ENCODE data around the gene DNPEP.
A peak's percentile ranks its signal among the peaks of the same experiment; 100 is the strongest.

DNPEP gene

DNA sequence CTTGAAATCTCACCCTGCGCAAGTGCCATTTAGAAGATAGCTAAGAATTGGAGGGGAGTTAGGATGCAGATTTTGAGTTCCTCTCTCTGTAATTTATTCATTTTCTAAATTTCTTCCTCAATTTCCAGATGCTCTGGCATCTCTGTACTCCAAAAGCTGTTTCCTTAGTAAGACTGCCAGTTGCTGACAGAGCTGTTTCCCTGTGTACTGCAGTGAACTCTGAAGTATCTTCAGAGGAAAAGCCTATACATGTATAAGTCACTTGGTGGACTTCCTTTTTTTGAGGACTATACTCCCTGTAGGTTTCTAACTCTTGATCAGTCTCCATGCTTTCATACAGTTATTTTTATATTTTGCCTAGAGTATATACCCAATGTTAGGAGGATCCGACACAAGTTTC is 53.6 kb downstream of the DNPEP start:
- ATAC-seq (ENCODE audit: low read depth) (no peak), DNase-seq (ENCODE audit: low spot score) (no peak)
- H3K27me3 ChIP-seq (ENCODE audit: insufficient read depth, poor library complexity, severe bottlenecking), result peaks cover 39% of the 10 kb centered on the region
- H3K36me3 ChIP-seq (ENCODE audit: low read depth), result no peaks in the 10 kb centered on the region
- no peak overlapping the region for H3K27ac ChIP-seq (ENCODE audit: poor library complexity, severe bottlenecking)
- TF ChIP-seq, protein P1, sequence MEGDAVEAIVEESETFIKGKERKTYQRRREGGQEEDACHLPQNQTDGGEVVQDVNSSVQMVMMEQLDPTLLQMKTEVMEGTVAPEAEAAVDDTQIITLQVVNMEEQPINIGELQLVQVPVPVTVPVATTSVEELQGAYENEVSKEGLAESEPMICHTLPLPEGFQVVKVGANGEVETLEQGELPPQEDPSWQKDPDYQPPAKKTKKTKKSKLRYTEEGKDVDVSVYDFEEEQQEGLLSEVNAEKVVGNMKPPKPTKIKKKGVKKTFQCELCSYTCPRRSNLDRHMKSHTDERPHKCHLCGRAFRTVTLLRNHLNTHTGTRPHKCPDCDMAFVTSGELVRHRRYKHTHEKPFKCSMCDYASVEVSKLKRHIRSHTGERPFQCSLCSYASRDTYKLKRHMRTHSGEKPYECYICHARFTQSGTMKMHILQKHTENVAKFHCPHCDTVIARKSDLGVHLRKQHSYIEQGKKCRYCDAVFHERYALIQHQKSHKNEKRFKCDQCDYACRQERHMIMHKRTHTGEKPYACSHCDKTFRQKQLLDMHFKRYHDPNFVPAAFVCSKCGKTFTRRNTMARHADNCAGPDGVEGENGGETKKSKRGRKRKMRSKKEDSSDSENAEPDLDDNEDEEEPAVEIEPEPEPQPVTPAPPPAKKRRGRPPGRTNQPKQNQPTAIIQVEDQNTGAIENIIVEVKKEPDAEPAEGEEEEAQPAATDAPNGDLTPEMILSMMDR (IDR thresholded peaks at IDR 0.05; ENCODE audit: poor library complexity, severe bottlenecking), result no peak
- H3K4me3 ChIP-seq (ENCODE audit: severe bottlenecking), result no peak overlapping the region
- H3K4me1 ChIP-seq (ENCODE audit: insufficient read depth, poor library complexity, severe bottlenecking), result no peaks in the 10 kb centered on the region
- H3K9me3 ChIP-seq (ENCODE audit: severe bottlenecking), result no peaks in the 10 kb centered on the region

DNA sequence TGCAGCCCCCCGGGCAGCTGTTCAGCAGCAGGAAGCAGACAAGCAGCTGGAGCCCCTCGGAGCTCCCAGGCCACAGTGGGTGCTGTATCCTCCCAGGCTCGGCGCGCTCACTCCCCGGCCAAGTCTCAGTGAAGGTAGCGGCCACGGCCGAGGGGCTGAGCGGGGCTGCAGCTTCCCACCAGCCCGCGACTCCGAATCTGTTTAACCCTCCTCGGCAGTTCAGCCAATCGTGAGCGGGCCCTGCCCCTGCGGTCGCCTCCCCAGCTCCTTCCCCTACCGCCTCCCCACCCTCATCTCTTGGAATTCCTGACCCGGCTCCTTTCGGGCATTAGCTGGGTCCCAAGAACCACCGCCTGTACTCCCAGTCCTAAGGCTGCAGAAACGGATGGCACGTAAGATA is 55.2 kb downstream of the DNPEP start, which contains the start of gene RESP18:
RESP18 (minus strand) TSS at position 203 of the 400 bp plus-strand sequence.
- H3K4me1 ChIP-seq (ENCODE audit: insufficient read depth, poor library complexity, severe bottlenecking), result no peaks in the 10 kb centered on the region
- no peaks in the 10 kb centered on the region for H3K36me3 ChIP-seq (ENCODE audit: low read depth)
- peaks cover 41% of the 10 kb centered on the region for H3K27me3 ChIP-seq (ENCODE audit: insufficient read depth, poor library complexity, severe bottlenecking)
- H3K4me3 ChIP-seq (ENCODE audit: severe bottlenecking), result no peak within 1 kb of the TSS
- no peak for ATAC-seq (ENCODE audit: low read depth)
- H3K27ac ChIP-seq (ENCODE audit: poor library complexity, severe bottlenecking), result no peak within 1 kb of the TSS
- TF ChIP-seq, protein P1 (IDR thresholded peaks at IDR 0.05; ENCODE audit: poor library complexity, severe bottlenecking), result no peak
- no peaks in the 10 kb centered on the region for H3K9me3 ChIP-seq (ENCODE audit: severe bottlenecking)
- DNase-seq (ENCODE audit: low spot score), result no peak

DNA sequence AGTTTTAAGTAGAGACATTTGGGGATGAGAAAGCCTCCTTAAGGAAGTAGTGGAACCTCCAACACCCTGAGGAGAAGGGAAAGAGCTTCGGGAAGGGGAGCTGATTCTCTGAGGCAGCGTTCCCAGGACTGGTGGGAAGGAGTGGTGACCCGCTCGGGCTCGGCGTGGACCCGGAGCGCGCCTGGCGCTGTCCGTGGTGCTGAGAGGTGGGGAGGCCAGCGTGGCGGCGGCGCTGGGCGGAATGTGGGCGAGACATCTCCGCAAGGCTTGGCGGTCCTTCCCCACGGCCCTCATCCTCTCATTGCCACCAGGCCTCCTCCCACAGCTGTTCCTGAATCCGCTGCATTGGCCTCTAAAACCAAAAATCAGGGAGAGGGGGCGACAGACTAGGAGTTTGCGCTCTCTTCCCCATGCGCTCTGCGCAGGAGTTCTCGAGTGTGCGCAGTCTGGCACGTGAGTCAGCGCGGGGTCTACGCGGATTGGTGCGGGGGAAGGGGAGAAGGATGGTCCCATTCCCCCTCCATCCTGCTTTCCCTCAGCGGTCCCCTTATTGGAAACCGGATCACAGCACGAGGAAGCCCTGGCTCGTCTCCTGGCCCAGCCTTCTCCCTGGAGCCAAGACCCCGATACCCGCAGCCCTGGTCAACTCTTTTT is 56.0 kb downstream of the DNPEP start:
- ATAC-seq (ENCODE audit: low read depth), result peak; percentile 66; the same call in 2 of the 3 replicates

DNA sequence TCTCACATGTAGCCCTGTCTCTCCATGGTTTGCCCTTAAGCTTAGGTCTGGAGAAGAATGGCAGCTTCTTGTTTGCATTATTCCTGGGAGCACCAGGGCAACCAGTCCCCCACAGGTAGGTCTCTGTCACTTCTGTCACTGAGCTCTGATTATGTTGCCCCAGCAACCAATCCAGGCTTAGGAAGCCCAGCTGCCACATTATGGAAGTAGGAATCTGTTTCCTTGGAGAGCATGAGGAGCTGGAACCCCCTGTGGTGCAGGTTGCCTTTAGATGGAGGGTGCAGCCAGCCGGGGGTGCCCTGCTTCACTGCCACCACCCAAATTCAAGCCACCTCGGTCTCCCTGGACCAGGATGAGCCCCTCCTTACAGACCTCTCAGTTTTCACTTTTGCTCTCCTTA is 60.0 kb downstream of the DNPEP start:
- Histone ChIP-seq H3K27me3 (ENCODE audit: insufficient read depth, poor library complexity, severe bottlenecking) (peaks cover 28% of the 10 kb centered on the region), H3K36me3 (ENCODE audit: low read depth) (no peaks in the 10 kb centered on the region), H3K27ac (ENCODE audit: poor library complexity, severe bottlenecking) (no peak overlapping the region), H3K4me3 (ENCODE audit: severe bottlenecking) (no peak overlapping the region), H3K4me1 (ENCODE audit: insufficient read depth, poor library complexity, severe bottlenecking) (no peaks in the 10 kb centered on the region), H3K9me3 (ENCODE audit: severe bottlenecking) (no peaks in the 10 kb centered on the region)
- no peak for ATAC-seq (ENCODE audit: low read depth)
- TF ChIP-seq, protein P1 (IDR thresholded peaks at IDR 0.05; ENCODE audit: poor library complexity, severe bottlenecking), result no peak
- DNase-seq (ENCODE audit: low spot score), result no peak

More for the DNA sequence above, 56.0 kb downstream of the DNPEP start:
- Histone ChIP-seq H3K9me3 (ENCODE audit: severe bottlenecking) (no peaks in the 10 kb centered on the region), H3K36me3 (ENCODE audit: low read depth) (no peaks in the 10 kb centered on the region), H3K27ac (ENCODE audit: poor library complexity, severe bottlenecking) (no peak overlapping the region), H3K27me3 (ENCODE audit: insufficient read depth, poor library complexity, severe bottlenecking) (peaks cover 41% of the 10 kb centered on the region), H3K4me1 (ENCODE audit: insufficient read depth, poor library complexity, severe bottlenecking) (no peaks in the 10 kb centered on the region), H3K4me3 (ENCODE audit: severe bottlenecking) (no peak overlapping the region)
- TF ChIP-seq, protein P1 (IDR thresholded peaks at IDR 0.05; ENCODE audit: poor library complexity, severe bottlenecking), result no peak
- DNase-seq (ENCODE audit: low spot score), result no peak

DNA sequence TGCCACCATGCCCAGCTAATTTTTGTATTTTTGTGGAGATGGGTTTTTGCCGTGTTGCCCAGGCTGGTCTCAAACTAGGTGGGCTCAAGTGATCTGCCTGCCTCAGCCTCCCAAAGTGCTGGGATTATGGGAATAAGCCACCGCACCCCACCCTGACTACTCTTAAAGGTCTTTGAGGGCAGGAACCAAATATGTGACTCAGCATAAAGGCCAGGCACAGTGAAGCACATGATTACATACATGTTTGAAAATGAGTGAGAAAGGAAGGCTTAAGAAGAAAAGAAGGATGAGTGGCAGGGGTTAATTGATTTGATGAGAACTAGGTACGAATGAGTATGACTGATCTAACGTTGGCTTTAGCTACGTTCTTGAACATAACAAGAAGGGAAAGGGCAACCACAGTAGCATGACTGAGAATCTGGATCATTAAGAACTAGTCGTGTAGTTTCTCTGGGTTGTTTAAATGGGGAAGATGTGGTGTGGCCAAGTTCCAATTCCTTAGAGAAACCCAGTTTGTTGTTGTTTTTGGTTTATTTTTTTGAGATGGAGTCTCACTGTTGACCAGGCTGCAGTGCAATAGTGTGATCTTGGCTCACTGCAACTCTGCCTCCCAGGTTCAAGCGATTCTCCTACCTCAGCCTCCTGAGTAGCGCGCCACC is 61.9 kb downstream of the DNPEP start:
- TF ChIP-seq, protein P1 (IDR thresholded peaks at IDR 0.05; ENCODE audit: poor library complexity, severe bottlenecking), result no peak
- Histone ChIP-seq H3K27ac (ENCODE audit: poor library complexity, severe bottlenecking) (no peak overlapping the region), H3K4me1 (ENCODE audit: insufficient read depth, poor library complexity, severe bottlenecking) (no peaks in the 10 kb centered on the region), H3K4me3 (ENCODE audit: severe bottlenecking) (no peak overlapping the region), H3K27me3 (ENCODE audit: insufficient read depth, poor library complexity, severe bottlenecking) (peaks cover 10% of the 10 kb centered on the region), H3K36me3 (ENCODE audit: low read depth) (no peaks in the 10 kb centered on the region), H3K9me3 (ENCODE audit: severe bottlenecking) (no peaks in the 10 kb centered on the region)
- ATAC-seq (ENCODE audit: low read depth) (no peak), DNase-seq (ENCODE audit: low spot score) (no peak)

Data from RWPE2 (cell line).